D341Med (cell line): Measurements from ENCODE around the gene ARHGAP26.

Source experiments
- DNase-seq: peaks from one replicate; pipeline ENCODE4 v3.0.0; 2012; ENCODE audit warnings: low spot score

ARHGAP26 gene

GRCh38 chr5:142753116-142753631 is 17.0 kb upstream of the ARHGAP26 start:
- DNase-seq: no peak

GRCh38 chr5:142754031-142754430 is 16.1 kb upstream of the ARHGAP26 start:
- DNase-seq: no peak

GRCh38 chr5:142756576-142756975 is 13.6 kb upstream of the ARHGAP26 start:
- no peak for DNase-seq

GRCh38 chr5:142757564-142757963 is 12.6 kb upstream of the ARHGAP26 start:
- no peak for DNase-seq

GRCh38 chr5:142758062-142758795 is 11.9 kb upstream of the ARHGAP26 start:
- no peak for DNase-seq

GRCh38 chr5:142758796-142759145 is 11.4 kb upstream of the ARHGAP26 start:
- no peak for DNase-seq

GRCh38 chr5:142763701-142764100 is 6.5 kb upstream of the ARHGAP26 start:
- no peak for DNase-seq

- DNase-seq: no peak
Measured at GRCh38 chr5:142767178-142767577, 3.0 kb upstream of the ARHGAP26 start.

GRCh38 chr5:142767911-142768310 is 2.3 kb upstream of the ARHGAP26 start:
- DNase-seq: no peak

- DNase-seq: peak; percentile 33
Measured at GRCh38 chr5:142769251-142769792, 855 bp upstream of the ARHGAP26 start.

GRCh38 chr5:142770650-142771609 is 753 bp downstream of the ARHGAP26 start:
- DNase-seq: peak; percentile 59

- no peak for DNase-seq
Measured at GRCh38 chr5:142771666-142772065, 1.5 kb downstream of the ARHGAP26 start.

- no peak for DNase-seq
Measured at GRCh38 chr5:142772446-142773293, 2.5 kb downstream of the ARHGAP26 start.

- DNase-seq: no peak
Measured at GRCh38 chr5:142777099-142777498, 6.9 kb downstream of the ARHGAP26 start.

- DNase-seq: no peak
Measured at GRCh38 chr5:142777850-142778249, 7.7 kb downstream of the ARHGAP26 start.

- DNase-seq: no peak
Measured at GRCh38 chr5:142779163-142779840, 9.1 kb downstream of the ARHGAP26 start.

- DNase-seq: no peak
Measured at GRCh38 chr5:142780871-142781270, 10.7 kb downstream of the ARHGAP26 start.

GRCh38 chr5:142782976-142783530 is 12.9 kb downstream of the ARHGAP26 start:
- no peak for DNase-seq

- DNase-seq: no peak
Measured at GRCh38 chr5:142783601-142784341, 13.6 kb downstream of the ARHGAP26 start.

- DNase-seq: no peak
Measured at GRCh38 chr5:142784401-142784955, 14.3 kb downstream of the ARHGAP26 start.
